MM.1S (cell line): ENCODE results near the gene BEX5.

Source experiments
- EZH2 ChIP-seq: fragments of 300-600 bp; sonication (generic); optimal IDR thresholded peaks from 2 replicates; pipeline ENCODE3; 2017; ENCODE audit warnings: low read depth, mild to moderate bottlenecking, antibody characterized with exemption, low read length, mixed read lengths
- TF ChIP-seq, protein P1 (sequence below): fragments of 300-600 bp; sonication (generic); IDR thresholded peaks from 2 replicates; pipeline ENCODE4 v1.5.1; 2016; ENCODE audit warnings: antibody characterized with exemption, low read length, mixed read lengths

DNA sequence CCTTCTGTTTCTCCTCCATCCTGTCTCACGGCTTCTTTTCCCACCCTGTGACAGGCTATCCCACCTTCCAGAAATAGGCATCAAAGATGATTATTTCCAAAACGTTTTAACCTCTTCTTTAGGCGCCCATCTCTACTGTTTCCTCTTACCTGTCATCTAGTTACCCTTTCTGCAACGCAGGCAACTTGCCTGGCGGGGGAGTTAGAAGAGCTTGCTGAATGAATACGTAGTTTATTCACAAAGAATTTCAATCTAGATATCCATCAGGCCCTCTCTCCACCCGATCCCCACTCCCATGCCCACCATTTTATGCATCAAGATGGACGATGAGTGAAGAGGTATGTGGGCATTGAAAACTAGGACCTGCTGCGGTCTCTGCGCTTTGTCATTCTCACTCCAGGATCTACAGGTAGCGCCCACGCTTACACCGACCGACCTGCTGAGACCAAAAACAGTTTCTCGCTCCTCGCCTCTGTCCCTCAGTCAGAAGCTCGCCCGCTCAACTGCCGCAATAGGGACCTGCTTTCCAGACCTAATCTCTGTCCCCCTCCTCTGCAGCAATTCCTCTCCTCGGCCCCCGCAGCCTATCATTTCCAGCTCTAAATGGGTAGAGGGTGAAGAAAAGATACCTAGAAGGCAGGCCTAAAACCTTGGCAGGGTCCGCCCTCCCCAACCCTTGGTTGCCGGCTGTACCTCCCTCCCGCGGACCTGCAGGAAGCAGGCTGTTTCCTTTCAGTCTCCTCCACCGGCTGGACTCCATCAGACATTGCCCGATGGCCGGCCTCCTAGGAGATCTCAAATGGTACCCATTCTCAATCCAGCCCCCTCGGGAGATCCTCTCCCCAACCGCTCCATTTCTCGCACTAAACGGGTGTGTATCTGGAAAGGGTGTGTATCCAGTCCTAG lies 624 bp downstream of the BEX5 start:
- no peak for TF ChIP-seq EZH2
- TF ChIP-seq, protein P1, sequence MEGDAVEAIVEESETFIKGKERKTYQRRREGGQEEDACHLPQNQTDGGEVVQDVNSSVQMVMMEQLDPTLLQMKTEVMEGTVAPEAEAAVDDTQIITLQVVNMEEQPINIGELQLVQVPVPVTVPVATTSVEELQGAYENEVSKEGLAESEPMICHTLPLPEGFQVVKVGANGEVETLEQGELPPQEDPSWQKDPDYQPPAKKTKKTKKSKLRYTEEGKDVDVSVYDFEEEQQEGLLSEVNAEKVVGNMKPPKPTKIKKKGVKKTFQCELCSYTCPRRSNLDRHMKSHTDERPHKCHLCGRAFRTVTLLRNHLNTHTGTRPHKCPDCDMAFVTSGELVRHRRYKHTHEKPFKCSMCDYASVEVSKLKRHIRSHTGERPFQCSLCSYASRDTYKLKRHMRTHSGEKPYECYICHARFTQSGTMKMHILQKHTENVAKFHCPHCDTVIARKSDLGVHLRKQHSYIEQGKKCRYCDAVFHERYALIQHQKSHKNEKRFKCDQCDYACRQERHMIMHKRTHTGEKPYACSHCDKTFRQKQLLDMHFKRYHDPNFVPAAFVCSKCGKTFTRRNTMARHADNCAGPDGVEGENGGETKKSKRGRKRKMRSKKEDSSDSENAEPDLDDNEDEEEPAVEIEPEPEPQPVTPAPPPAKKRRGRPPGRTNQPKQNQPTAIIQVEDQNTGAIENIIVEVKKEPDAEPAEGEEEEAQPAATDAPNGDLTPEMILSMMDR: no peak
